K562 (cell line): ENCODE data around the gene PLAAT4. TPM values are rescaled to one million over a fixed set of nuclear protein-coding genes. Genes with fewer than 3 reads are reported as not detected.
A peak's percentile ranks its signal among the peaks of the same experiment; 100 is the strongest.

Experiments used
- BRCA1 ChIP-seq, 2 experiments: fragments of 450-650 bp in 1 of 2; sonication (generic) in 1 of 2; formaldehyde crosslinking in 1 of 2; IDR thresholded peaks; 2 replicates each; pipeline versions ENCODE4 v1.5.0 to v1.6.1; 2017 to 2020; ENCODE audit warnings: mild to moderate bottlenecking in 1 of 2, missing genetic modification reagents in 1 of 2
- CBFA2T2 ChIP-seq: fragments of 450-650 bp; conservative IDR thresholded peaks from 2 replicates; pipeline ENCODE4 v1.6.1; 2017; ENCODE audit warnings: mild to moderate bottlenecking
- CHD1 ChIP-seq: fragments of 200-600 bp; sonication (generic); IDR thresholded peaks from one replicate; pipeline ENCODE4 v1.6.1; 2012; ENCODE audit warnings: mild to moderate bottlenecking, moderate library complexity, low read length, inconsistent platforms
- HDAC8 ChIP-seq: fragments of 450-650 bp; IDR thresholded peaks from 2 replicates; pipeline ENCODE4 v1.6.1; 2016; ENCODE audit warnings: mild to moderate bottlenecking, missing genetic modification characterization, moderate library complexity, missing compliant biosample characterization
- POLR2B ChIP-seq: fragments of 450-650 bp; IDR thresholded peaks from 2 replicates; pipeline ENCODE4 v1.6.1; 2018; ENCODE audit warnings: low read depth; ENCODE audit not compliant: partially characterized antibody
- PTBP1 ChIP-seq: fragments of 200-400 bp; formaldehyde crosslinking; IDR thresholded peaks from 2 replicates; pipeline ENCODE4 v1.6.1; 2017; ENCODE audit warnings: low read depth, low read length
- REST ChIP-seq, 2 experiments: fragments of 450-650 bp; formaldehyde crosslinking in 1 of 2; IDR thresholded peaks; 2 replicates each; pipeline versions ENCODE4 v1.4.0 to v1.6.1; 2014 to 2020; ENCODE audit warnings: mild to moderate bottlenecking in 2 of 2, borderline replicate concordance in 1 of 2, low read depth in 1 of 2
- RFX1 ChIP-seq: fragments of 450-650 bp; IDR thresholded peaks from 2 replicates; pipeline ENCODE4 v1.6.1; 2016; ENCODE audit warnings: mild to moderate bottlenecking, moderate library complexity
- TFE3 ChIP-seq: fragments of 450-650 bp; formaldehyde crosslinking; IDR thresholded peaks from 2 replicates; pipeline ENCODE4 v1.4.0; 2020; ENCODE audit warnings: mild to moderate bottlenecking, mixed read lengths
- USF2 ChIP-seq: sonication (generic); formaldehyde crosslinking; IDR thresholded peaks from 2 replicates; pipeline ENCODE4 v1.5.0; 2020; ENCODE audit warnings: missing genetic modification reagents
- ZBTB1 ChIP-seq: sonication (generic); formaldehyde crosslinking; IDR thresholded peaks from 2 replicates; pipeline ENCODE4 v1.8.1; 2023; ENCODE audit warnings: missing genetic modification reagents, low read depth, mild to moderate bottlenecking, borderline replicate concordance
- ZKSCAN1 ChIP-seq: fragments of 150-350 bp; IDR thresholded peaks from 2 replicates; pipeline ENCODE4 v1.6.1; 2016; ENCODE audit warnings: low read depth, low read length
- polyA plus RNA-seq, 8 experiments: library from polyadenylated mRNA; depleted of rRNA in 4 of 8; stranded (reverse) in 5 of 8; unstranded in 3 of 8; fragments of >200 nt; fragmentation: Nextera tagmentation in 2 of 8; fragmentation: Illumina TruSeq in 1 of 8; extraction: Ambion mirVana in 2 of 8; extraction: Trizol in 1 of 8; gene quantifications; 2 replicates each; pipeline versions ENCODE4 v1.2.1 to v1.2.3, GENCODE V29; 2011 to 2014; ENCODE audit warnings: inconsistent platforms in 1 of 8, missing spikeins in 1 of 8
- total RNA-seq, 7 experiments: library from RNA; depleted of rRNA in 6 of 7; stranded (reverse); fragments of >200 nt in 6 of 7; fragmentation: Illumina TruSeq in 2 of 7; extraction: Trizol in 2 of 7; gene quantifications; 2 replicates each; pipeline versions ENCODE4 v1.2.1 to v1.2.3, GENCODE V29; 2011 to 2021; ENCODE audit warnings: low replicate concordance in 1 of 7

PLAAT4 gene
- total and polyA plus RNA-seq, 9 of the 15 experiments (the other 6 are each of a cell fraction or from before 2014, with no cell fraction given), result 0.54 to 3.0 (median 1.3) TPM; not detected in 1

GRCh38 chr11:63564056-63564774 is 27.6 kb downstream of the PLAAT4 start (continued):
- TF ChIP-seq REST (IDR thresholded peaks at IDR 0.05; ENCODE audit: borderline replicate concordance) (peak; percentile 17; the same call in 1 of the 2 replicates), REST (CRISPR knock-in tag; IDR thresholded peaks at IDR 0.05; ENCODE audit: low read depth) (no peak), HDAC8 (tag) (no peak), USF2 (CRISPR knock-in tag) (peak; percentile 82), ZKSCAN1 (no peak), RFX1 (peak; percentile 75), CHD1 (no peak), POLR2B (no peak), CBFA2T2 (peak; percentile 59), PTBP1 (no peak), ZBTB1 (no peak), TFE3 (CRISPR knock-in tag) (peak; percentile 91), BRCA1 (IDR thresholded peaks at IDR 0.05) (no peak), BRCA1 (CRISPR knock-in tag; IDR thresholded peaks at IDR 0.05) (no peak)
